Prostate gland (tissue), 2 donors: Measurements from ENCODE around the gene PLA2G4A. TPM values are rescaled to one million over a fixed set of nuclear protein-coding genes. Genes with fewer than 3 reads are reported as not detected.

Experiments
- DNase-seq: peaks from one replicate; pipeline ENCODE4 v3.0.0-alpha.2; 2019; ENCODE audit warnings: low spot score
- H3K27ac ChIP-seq, 2 donors: fragments of 200-600 bp; sonication (generic); 2 replicates each; pipeline ENCODE4 v1.5.1; 2017 to 2019
- H3K27me3 ChIP-seq: fragments of 200-600 bp; sonication (generic); replicated peaks from 2 replicates; pipeline ENCODE4 v1.5.1; 2019; ENCODE audit not compliant: insufficient read depth
- H3K36me3 ChIP-seq, 2 donors: fragments of 200-600 bp; sonication (generic); 1 replicate in 1 of 2; 2 replicates in 1 of 2; pipeline versions ENCODE4 v1.5.1 to v1.8.1; 2017 to 2019
- H3K4me1 ChIP-seq: fragments of 200-600 bp; sonication (generic); replicated peaks from 2 replicates; pipeline ENCODE4 v1.5.1; 2019
- H3K4me3 ChIP-seq, 2 donors: fragments of 200-600 bp; sonication (generic); 2 replicates each; pipeline ENCODE4 v1.5.1; 2017 to 2019
- H3K9me3 ChIP-seq: fragments of 200-600 bp; sonication (generic); 2 replicates; pipeline ENCODE4 v1.5.1; 2017
- CTCF ChIP-seq, 4 experiments: fragments of 200-600 bp in 2 of 4; fragments of 450-650 bp in 2 of 4; sonication (generic) in 2 of 4; IDR thresholded peaks; 1 replicate in 3 of 4; 2 replicates in 1 of 4; pipeline ENCODE4 v1.5.1; 2016 to 2019; ENCODE audit warnings: antibody characterized with exemption in 4 of 4, mild to moderate bottlenecking in 2 of 4, moderate library complexity in 2 of 4
- POLR2A ChIP-seq: fragments of 450-650 bp; IDR thresholded peaks from one replicate; pipeline ENCODE4 v1.6.1; 2016; ENCODE audit warnings: antibody characterized with exemption, mild to moderate bottlenecking
- POLR2AphosphoS5 ChIP-seq: sonication (generic); formaldehyde crosslinking; IDR thresholded peaks from one replicate; pipeline ENCODE4 v1.6.1; 2017; ENCODE audit warnings: antibody characterized with exemption
- WGBS: methylation state at CpG from one replicate; pipeline ENCODE4 v1.1.5; 2018; 5-methylcytosine and 5-hydroxymethylcytosine counted together
- intact Hi-C: fragments of 100-400 bp; cut with DNase I; formaldehyde crosslinking; loops from one replicate; pipeline ENCODE4 v1.14.2; 2022
- total RNA-seq, 2 donors: library from RNA; depleted of rRNA; stranded (reverse); fragments of >200 nt; gene quantifications; one replicate each; pipeline ENCODE4 v1.1.0, GENCODE V29; 2016

Gene PLA2G4A
- total RNA-seq, 2 donors from 2014 or later: 6.1 to 8.8 TPM

- Histone ChIP-seq H3K27ac (no peak overlapping the region), H3K27me3 (no peaks in the 10 kb centered on the region), H3K4me3 (no peak overlapping the region), H3K4me1 (no peaks in the 10 kb centered on the region), H3K36me3 (no peaks in the 10 kb centered on the region), H3K9me3 (no peaks in the 10 kb centered on the region)
- no peak for DNase-seq
- intact Hi-C loops: loop anchor here (2.0 to 10.0 kb wide), 4 partner anchors 300 to 580 kb away; partner anchors contain the start of gene PTGS2
- 70% methylated on average over 4 of the region's 4 CpGs for WGBS
- TF ChIP-seq POLR2AphosphoS5 (no peak), POLR2A (no peak), CTCF (IDR thresholded peaks at IDR 0.05) (no peak)
Observed at GRCh38 chr1:186984959-186985358, 156.2 kb downstream of the PLA2G4A start.

DNA sequence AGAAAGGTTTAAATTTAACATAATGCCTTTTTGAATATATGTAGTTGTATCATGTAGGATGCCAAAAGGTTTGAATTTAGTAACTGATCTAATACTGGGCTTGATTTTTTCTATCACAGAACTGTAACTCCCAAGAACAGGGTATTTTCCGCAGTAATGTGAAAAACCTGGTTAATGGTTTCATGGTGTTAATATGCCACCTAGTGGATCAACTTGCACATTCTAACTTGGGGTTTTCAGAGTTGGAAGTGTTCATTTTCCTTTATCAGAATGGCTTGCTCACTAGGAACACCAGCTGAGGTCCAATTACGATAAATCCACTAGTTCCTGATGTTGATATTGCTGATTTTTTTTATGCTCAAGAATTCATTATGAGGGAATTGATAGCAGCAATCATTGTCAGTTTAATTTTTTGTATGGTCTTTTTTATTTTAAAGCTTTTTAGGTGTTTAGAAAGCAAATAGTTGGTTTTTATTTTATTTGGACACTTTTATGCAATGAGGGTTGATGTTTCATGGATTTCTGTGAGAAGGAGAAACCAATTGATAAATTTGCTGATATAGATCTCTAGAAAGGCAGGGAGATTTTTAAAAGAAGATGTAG lies 157.2 kb downstream of the PLA2G4A start:
- Histone ChIP-seq H3K27me3 (no peaks in the 10 kb centered on the region), H3K4me1 (no peaks in the 10 kb centered on the region), H3K4me3 (no peak overlapping the region), H3K27ac (no peak overlapping the region), H3K36me3 (no peaks in the 10 kb centered on the region), H3K9me3 (no peaks in the 10 kb centered on the region)
- peak; percentile 16 for DNase-seq
- WGBS: 4% methylated on average over 2 of the region's 2 CpGs
- intact Hi-C loops: loop anchor here (2.0 to 10.0 kb wide), 4 partner anchors 301 to 581 kb away; partner anchors contain the start of gene PTGS2
- TF ChIP-seq POLR2A (no peak), CTCF (IDR thresholded peaks at IDR 0.05) (peak; percentile 27 to 81 (median 73)), POLR2AphosphoS5 (no peak)

DNA sequence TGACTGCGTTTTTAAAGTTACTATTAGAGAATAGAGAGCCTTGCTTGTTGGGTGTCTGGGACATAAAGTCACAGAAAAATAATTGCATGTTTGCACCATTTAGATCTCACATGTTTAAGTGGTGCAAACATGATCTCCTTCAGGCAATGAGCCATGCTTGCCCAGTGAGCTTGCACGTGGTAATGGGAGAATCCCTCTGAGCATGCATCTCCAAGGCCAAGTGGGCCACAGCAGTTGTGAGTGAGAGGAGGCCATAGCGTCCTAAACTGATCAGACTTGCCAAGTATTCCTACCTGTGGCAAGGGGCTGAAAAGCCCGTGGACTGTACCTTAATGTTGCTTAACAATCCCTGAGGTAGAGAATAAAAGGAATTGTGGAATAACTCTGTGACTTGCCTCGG lies 158.3 kb downstream of the PLA2G4A start:
- intact Hi-C loops: loop anchor here (5.0 to 10.0 kb wide), 3 partner anchors 302 to 582 kb away; partner anchors contain the start of gene PTGS2
- 78% methylated on average over 5 of the region's 5 CpGs for WGBS
- H3K4me1 ChIP-seq: no peaks in the 10 kb centered on the region
- no peak overlapping the region for H3K4me3 ChIP-seq
- H3K27me3 ChIP-seq: no peaks in the 10 kb centered on the region
- H3K9me3 ChIP-seq: no peaks in the 10 kb centered on the region
- no peak overlapping the region for H3K27ac ChIP-seq
- TF ChIP-seq POLR2A: no peak
- TF ChIP-seq POLR2AphosphoS5: no peak
- TF ChIP-seq CTCF (IDR thresholded peaks at IDR 0.05): no peak
- no peaks in the 10 kb centered on the region for H3K36me3 ChIP-seq
- no peak for DNase-seq

GRCh38 chr1:186987769-186988168 lies 159.0 kb downstream of the PLA2G4A start:
- Histone ChIP-seq H3K4me3 (no peak overlapping the region), H3K9me3 (no peaks in the 10 kb centered on the region), H3K27me3 (no peaks in the 10 kb centered on the region), H3K27ac (no peak overlapping the region), H3K4me1 (no peaks in the 10 kb centered on the region), H3K36me3 (no peaks in the 10 kb centered on the region)
- DNase-seq: no peak
- intact Hi-C loops: loop anchor here (5.0 to 10.0 kb wide), 3 partner anchors 303 to 583 kb away; partner anchors contain the start of gene PTGS2
- no peak for TF ChIP-seq POLR2AphosphoS5
- no peak for TF ChIP-seq CTCF (IDR thresholded peaks at IDR 0.05)
- no peak for TF ChIP-seq POLR2A

GRCh38 chr1:186993996-186994395 lies 165.2 kb downstream of the PLA2G4A start:
- 91% methylated on average over 3 of the region's 3 CpGs for WGBS
- H3K36me3 ChIP-seq: no peaks in the 10 kb centered on the region
- H3K9me3 ChIP-seq: no peaks in the 10 kb centered on the region
- TF ChIP-seq POLR2A (no peak), POLR2AphosphoS5 (no peak), CTCF (IDR thresholded peaks at IDR 0.05) (no peak)
- intact Hi-C loops: no loop called here
- no peaks in the 10 kb centered on the region for H3K27me3 ChIP-seq
- no peaks in the 10 kb centered on the region for H3K4me1 ChIP-seq
- H3K4me3 ChIP-seq: no peak overlapping the region
- DNase-seq: no peak
- no peak overlapping the region for H3K27ac ChIP-seq
